NCI-H146 treated with DMSO at 0.1 percent for 48 hours (cell line): ENCODE measurements around the gene SLC41A3.

ENCODE experiments used
- DNase-seq: peaks from one replicate; lab custom pipeline; 2025; ENCODE audit not compliant: unreplicated experiment; lab: John Stamatoyannopoulos, UW

Gene SLC41A3

GRCh38 chr3:126121074-126121473, 37.1 kb upstream of the SLC41A3 start:
- no peak for DNase-seq

- no peak for DNase-seq
These were observed 36.1 kb upstream of the SLC41A3 start for GRCh38 chr3:126119976-126120375.

- DNase-seq = no peak
These were observed 35.2 kb upstream of the SLC41A3 start for GRCh38 chr3:126119008-126119675.

GRCh38 chr3:126118591-126118990, 34.7 kb upstream of the SLC41A3 start:
- no peak for DNase-seq

DNA sequence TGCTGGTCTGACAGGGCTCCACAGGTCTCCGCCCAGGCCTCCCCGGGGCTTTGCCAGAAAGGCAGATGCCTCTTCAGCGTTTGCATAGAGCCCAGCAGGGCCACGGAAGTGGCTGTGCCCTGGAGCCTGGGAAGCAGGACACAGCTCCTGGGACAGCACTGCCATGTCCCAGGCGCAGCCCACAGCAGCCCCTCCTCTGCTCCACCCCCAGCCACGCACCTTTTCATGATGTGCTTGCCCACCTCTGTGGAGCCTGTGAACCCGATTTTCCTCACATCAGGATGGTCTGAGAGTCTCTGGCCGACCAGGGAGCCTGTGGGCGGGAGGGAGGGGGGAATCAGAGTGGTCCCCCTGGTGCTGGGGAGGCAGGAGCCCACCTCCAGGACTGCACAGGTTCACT, 33.9 kb upstream of the SLC41A3 start:
- DNase-seq = no peak

DNA sequence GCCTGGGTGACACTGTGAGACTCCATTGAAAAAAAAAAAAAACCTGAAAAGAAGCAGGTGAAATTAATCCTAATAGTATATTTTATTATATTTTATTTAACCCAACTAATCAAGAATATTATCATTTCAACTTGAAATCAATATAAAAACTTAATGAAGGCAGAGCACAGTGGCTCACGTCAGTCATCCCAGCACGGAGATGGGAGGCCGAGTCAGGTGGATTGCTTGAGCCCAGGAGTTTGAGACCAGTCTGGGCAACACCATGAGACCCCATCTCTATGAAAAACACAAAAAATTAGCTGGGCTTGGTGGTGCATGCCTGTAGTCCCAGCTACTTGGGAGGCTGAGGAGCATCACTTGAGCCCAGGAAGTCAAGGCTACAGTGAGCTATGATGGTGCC, 33.3 kb upstream of the SLC41A3 start:
- DNase-seq = no peak

- no peak for DNase-seq
These were observed 32.6 kb upstream of the SLC41A3 start for GRCh38 chr3:126116526-126116925.

DNA sequence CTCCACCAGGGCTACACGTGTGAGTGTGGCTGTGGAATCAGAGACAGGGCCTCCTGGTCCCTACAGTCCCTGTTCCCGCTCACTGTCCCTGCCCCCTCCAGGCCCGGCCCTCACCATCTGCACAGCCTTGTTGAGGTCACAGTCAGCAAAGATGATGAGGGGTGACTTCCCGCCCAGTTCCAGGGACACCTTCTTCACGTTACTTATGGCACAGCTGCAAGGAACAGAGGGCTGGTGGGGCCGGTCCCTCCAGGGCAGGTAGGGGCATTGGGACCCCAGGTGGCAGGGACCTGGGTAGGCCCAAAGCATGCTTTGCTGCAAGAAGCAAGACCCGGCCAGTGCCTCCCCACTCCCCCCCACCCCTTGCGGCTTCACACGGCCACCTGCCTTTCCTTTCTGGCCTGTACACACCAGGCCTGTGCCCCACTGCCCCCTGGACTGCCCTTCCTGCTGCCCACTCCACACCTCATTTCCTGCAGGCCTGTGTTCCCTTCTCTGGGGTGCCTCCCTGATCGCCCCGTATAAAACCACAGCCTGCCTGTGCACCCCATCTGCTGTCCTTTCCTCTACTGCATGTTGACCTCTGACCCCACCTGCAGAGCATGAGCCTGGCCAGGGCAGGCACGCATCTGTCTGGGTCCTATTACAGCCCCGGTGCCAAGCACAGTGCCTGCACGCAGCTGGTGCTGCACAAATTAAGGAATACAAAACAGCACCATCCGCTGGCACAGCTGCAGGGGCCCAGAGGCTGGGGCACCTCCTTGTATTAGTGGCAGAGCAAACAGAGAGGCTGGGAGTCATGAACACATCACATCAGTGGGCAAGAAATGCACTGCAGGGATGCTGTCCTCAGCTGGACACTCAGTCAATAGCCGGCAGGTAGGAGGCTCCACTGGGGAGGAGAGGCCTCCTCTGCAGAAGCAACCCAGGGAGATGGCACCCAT, 30.8 kb upstream of the SLC41A3 start:
- DNase-seq = no peak

GRCh38 chr3:126113733-126114442, 30.0 kb upstream of the SLC41A3 start:
- no peak for DNase-seq

DNA sequence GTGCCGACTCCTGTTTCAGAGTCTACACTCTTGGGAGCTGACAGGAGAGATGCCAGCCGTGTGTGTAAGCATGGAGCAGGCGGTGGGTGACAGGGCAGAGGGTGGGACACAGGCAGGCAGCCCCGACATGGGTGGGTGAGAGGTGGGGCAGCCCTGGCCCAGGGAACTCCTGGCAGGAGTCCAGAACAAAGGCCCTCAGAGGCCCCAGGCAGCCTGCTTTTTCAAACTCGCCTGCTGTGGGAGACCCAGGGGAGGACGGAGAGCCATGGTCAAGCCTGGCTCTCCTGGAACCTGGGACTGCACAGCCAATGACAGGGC, 29.3 kb upstream of the SLC41A3 start:
- no peak for DNase-seq

DNA sequence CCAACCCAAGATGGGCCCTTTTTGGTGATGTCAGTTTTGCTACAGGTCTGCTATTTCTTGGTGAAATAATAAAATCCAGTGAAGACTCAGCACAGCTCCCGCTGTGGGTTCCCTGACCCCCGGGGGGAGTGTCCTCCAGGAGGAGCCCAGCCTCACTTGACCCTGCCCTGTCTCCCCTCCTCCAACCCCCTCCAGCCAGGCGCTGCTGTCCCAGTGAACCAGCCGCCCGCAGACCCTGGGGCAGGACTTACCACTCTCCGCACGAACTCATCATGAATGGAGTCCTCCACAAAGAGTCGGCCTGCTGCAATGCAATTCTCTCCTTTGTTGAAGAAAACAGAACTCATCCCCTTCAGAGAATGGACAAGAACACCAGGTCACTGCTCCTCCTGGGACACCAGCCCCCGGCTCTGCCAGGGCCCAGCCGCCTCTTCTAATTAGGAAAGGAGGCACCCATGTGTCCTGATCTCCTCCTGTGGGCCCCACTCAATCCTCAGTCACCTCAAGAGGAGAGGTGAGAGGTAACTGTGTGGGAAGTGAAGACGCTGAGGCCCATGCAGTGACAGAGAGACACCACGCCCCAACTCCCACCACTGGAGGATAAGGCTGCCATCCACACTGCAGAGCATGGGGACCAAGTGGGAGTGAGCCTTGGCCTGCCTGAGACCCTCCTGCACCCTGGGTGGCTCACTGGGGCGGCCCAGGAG, 28.8 kb upstream of the SLC41A3 start:
- no peak for DNase-seq

DNA sequence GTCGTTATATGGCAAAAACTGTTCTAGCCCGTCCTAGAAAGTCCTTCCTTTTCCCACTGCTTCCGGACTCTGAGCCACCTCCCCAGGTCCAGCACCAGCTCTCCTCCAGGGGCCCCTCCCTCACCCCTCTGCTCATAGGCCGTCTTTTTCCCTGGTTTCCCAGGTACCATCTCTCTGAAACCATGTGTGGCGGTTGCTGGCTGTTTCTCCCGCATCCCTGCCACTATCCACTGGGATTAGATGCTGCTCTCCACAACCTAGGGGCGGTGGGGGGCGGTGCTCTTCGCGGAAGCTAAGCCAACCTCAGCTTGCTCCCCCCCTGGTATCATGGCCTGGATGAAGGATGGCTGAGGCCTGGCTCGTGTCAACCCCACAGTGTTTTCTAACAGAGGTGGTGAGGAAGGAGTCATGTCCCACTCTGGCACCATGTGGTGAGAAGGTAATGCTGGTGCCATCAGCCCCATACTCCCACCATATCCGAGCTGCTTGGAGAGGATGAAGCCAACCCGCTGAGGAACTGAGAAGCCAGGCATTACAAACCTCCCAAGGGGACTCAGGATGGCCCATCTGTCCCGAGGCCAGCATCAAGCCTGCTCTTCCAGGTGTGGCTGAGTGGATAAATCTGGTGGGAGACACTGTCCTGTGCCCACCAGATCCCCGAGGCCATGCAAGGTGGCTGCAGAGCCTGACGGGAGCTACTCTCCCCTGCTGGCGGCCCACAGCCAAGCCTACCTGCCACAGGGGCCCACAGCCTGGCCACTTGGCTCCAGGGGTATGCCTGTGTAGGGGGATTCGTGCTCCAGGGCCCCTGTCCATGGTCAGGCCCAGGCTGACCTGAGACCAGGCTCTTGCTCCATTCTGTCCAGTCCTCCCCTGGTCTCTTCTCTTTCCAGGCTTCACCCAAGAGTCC, 27.9 kb upstream of the SLC41A3 start:
- DNase-seq = no peak

GRCh38 chr3:126111126-126111551, 27.2 kb upstream of the SLC41A3 start:
- DNase-seq = no peak

GRCh38 chr3:126110431-126111125, 26.7 kb upstream of the SLC41A3 start:
- DNase-seq = no peak

- DNase-seq = no peak
These were observed 25.9 kb upstream of the SLC41A3 start for GRCh38 chr3:126109880-126110235.

- DNase-seq = no peak
These were observed 25.4 kb upstream of the SLC41A3 start for GRCh38 chr3:126109146-126109879.

DNA sequence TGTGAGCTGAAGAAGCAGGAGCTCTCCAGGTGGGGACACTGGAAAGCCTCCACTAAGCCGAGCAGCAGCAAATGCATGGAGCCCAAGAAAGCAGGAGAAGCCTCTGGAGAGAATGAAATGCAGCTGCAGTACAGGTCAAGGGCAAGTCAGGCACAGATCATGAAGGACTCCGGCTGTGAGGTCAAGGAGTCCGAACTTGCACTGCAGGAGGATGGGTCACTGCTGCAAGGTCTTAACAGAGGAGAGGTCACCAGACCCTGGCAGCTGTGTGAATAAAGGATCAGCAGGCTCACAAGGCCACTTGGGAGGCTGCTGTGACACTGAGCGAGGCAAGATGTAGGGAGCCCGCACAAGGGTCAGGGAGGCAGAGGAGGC, 24.7 kb upstream of the SLC41A3 start:
- no peak for DNase-seq

DNA sequence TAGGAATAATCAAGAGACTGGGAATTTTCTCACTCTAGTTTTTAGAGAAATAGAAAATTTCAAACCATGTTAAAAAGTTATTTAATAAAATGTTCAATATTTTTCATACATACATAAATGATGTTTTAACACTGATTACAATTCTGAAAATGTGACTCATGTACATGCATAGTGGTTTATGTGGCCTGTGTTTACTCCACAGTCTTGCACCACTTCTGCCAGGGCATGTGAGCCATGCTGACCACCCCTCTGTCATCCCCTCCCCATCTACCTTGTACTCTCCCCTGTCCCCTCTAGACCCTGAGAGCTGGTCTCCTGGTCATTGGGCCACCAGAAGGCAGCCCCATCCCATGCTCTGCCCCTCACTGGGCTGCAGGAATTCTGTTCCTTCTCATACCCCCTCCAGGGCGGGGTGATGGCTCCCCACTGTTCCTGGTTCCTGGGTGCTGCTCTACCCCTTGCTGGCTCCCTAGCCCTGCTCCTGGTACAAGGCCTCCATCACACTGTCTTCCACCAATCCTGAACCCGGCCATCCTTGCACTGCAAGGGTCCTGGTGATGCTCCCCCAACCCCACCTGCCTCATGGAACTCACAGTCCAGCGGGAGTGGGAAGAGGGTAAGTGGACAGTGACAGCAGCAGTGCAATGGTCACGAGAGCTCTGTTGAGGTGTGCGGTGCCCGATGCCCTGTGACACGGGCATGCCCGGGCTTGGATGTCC, 24.2 kb upstream of the SLC41A3 start:
- no peak for DNase-seq
